H1 (cell line): Measurements from ENCODE around the gene SLC37A1. TPM values are rescaled to one million over a fixed set of nuclear protein-coding genes. Genes with fewer than 3 reads are reported as not detected.

Experiments
- CTCF ChIA-PET: fragments of 300-600 bp; sonication (Branson Sonifier 250); formaldehyde crosslinking; loops from one replicate; lab custom pipeline; 2021; ENCODE audit not compliant: partially characterized antibody; lab: Charles Lee
- POLR2A ChIA-PET: fragments of 300-600 bp; sonication (Branson Sonifier 250); formaldehyde crosslinking; loops from one replicate; lab custom pipeline; 2021; ENCODE audit warnings: inconsistent platforms; ENCODE audit not compliant: partially characterized antibody; lab: Charles Lee
- DNase-seq, 2 experiments: peaks; one replicate each; pipeline versions ENCODE4 v3.0.0 to v3.0.0-alpha.2; 2010 to 2022; ENCODE audit warnings: low spot score in 2 of 2, low read depth in 1 of 2, mixed read lengths in 1 of 2
- FAIRE-seq: peaks from 2 replicates; lab custom pipeline; 2011; peaks lifted over from hg19 to GRCh38; lab: Jason Lieb, UNC
- H2AFZ ChIP-seq: 2 replicates; pipeline ENCODE4 v1.8.1; 2012; ENCODE audit warnings: low read length, inconsistent platforms
- H2AK5ac ChIP-seq: 2 replicates; pipeline ENCODE4 v1.6.1; 2013; ENCODE audit warnings: low read depth, low read length
- H2BK120ac ChIP-seq: replicated peaks from 2 replicates; pipeline ENCODE3; 2013; ENCODE audit warnings: low read depth, low read length, inconsistent platforms
- H2BK12ac ChIP-seq: 2 replicates; pipeline ENCODE4 v1.6.1; 2013; ENCODE audit warnings: low read depth, low read length
- H2BK15ac ChIP-seq: 2 replicates; pipeline ENCODE4 v1.6.1; 2013; ENCODE audit warnings: low read length
- H2BK20ac ChIP-seq: 2 replicates; pipeline ENCODE4 v1.6.1; 2013; ENCODE audit warnings: low read length
- H2BK5ac ChIP-seq: 2 replicates; pipeline ENCODE4 v1.6.1; 2013; ENCODE audit warnings: low read depth, low read length
- H3K14ac ChIP-seq: 2 replicates; pipeline ENCODE4 v1.6.1; 2013; ENCODE audit warnings: inconsistent platforms; ENCODE audit not compliant: insufficient read length
- H3K18ac ChIP-seq: 2 replicates; pipeline ENCODE4 v1.6.1; 2013; ENCODE audit warnings: low read length; ENCODE audit errors: extremely low read depth
- H3K23ac ChIP-seq: 2 replicates; pipeline ENCODE4 v1.6.1; 2013; ENCODE audit warnings: inconsistent platforms; ENCODE audit not compliant: insufficient read length
- H3K23me2 ChIP-seq: 2 replicates; pipeline ENCODE4 v1.6.1; 2013; ENCODE audit warnings: low read depth, low read length
- H3K27ac ChIP-seq: 2 replicates; pipeline ENCODE4 v1.6.1; 2011; ENCODE audit warnings: low read depth, low read length, inconsistent platforms
- H3K27me3 ChIP-seq, 4 experiments: replicated peaks in 1 of 4; 1 replicate in 1 of 4; 2 replicates in 3 of 4; pipeline versions ENCODE4 v1.6.1 to v1.8.1; 2011 to 2013; ENCODE audit warnings: low read length in 3 of 4, mild to moderate bottlenecking in 3 of 4, inconsistent platforms in 2 of 4, mixed read lengths in 2 of 4, moderate library complexity in 1 of 4; ENCODE audit not compliant: control insufficient read depth in 3 of 4, insufficient read depth in 3 of 4; ENCODE audit errors: extremely low read depth in 1 of 4
- H3K36me3 ChIP-seq, 4 experiments: 2 replicates each; pipeline versions ENCODE4 v1.6.1 to v1.8.1; 2011 to 2013; ENCODE audit warnings: mild to moderate bottlenecking in 4 of 4, low read length in 3 of 4, moderate library complexity in 2 of 4, control low read depth in 1 of 4, inconsistent platforms in 1 of 4; ENCODE audit not compliant: insufficient read depth in 4 of 4, control insufficient read depth in 2 of 4
- H3K4ac ChIP-seq: replicated peaks from 2 replicates; pipeline ENCODE3; 2013; ENCODE audit warnings: low read length, low read depth, mixed read lengths, inconsistent platforms; ENCODE audit not compliant: insufficient read length
- H3K4me1 ChIP-seq, 4 experiments: replicated peaks in 1 of 4; 1 replicate in 1 of 4; 2 replicates in 3 of 4; pipeline versions ENCODE4 v1.6.1 to v1.8.1; 2011 to 2013; ENCODE audit warnings: low read length in 3 of 4, inconsistent platforms in 2 of 4, mixed read lengths in 1 of 4; ENCODE audit not compliant: insufficient read depth in 4 of 4, control insufficient read depth in 3 of 4
- H3K4me2 ChIP-seq, 2 experiments: 2 replicates each; pipeline versions ENCODE4 v1.6.1 to v1.8.1; 2011 to 2013; ENCODE audit warnings: low read depth in 2 of 2, low read length in 2 of 2, control low read depth in 1 of 2, inconsistent platforms in 1 of 2, mild to moderate bottlenecking in 1 of 2; ENCODE audit not compliant: insufficient read depth in 1 of 2
- H3K4me3 ChIP-seq, 4 experiments: fragments of 200-600, 300-600 bp in 1 of 4; sonication (generic), shearing (Covaris generic), sonication (Bioruptor Twin) in 1 of 4; 2 replicates each; pipeline versions ENCODE4 v1.5.1 to v1.8.1; 2011 to 2016; ENCODE audit warnings: low read length in 4 of 4, low read depth in 3 of 4, control low read depth in 2 of 4, inconsistent platforms in 2 of 4, mild to moderate bottlenecking in 2 of 4, mixed read lengths in 1 of 4, moderate library complexity in 1 of 4; ENCODE audit not compliant: insufficient read depth in 2 of 4; ENCODE audit errors: extremely low read depth in 1 of 4
- H3K56ac ChIP-seq: replicated peaks from 2 replicates; pipeline ENCODE3; 2013; ENCODE audit warnings: low read depth, mild to moderate bottlenecking, mixed read lengths, low read length, inconsistent platforms; ENCODE audit not compliant: insufficient read length
- H3K79me1 ChIP-seq: 2 replicates; pipeline ENCODE4 v1.6.1; 2013; ENCODE audit warnings: low read depth, low read length, control low read depth
- H3K79me2 ChIP-seq, 2 experiments: 2 replicates each; pipeline versions ENCODE4 v1.6.1 to v1.8.1; 2012 to 2013; ENCODE audit warnings: low read length in 2 of 2, mild to moderate bottlenecking in 2 of 2, inconsistent platforms in 1 of 2; ENCODE audit not compliant: insufficient read depth in 2 of 2, control insufficient read depth in 1 of 2
- H3K9ac ChIP-seq, 4 experiments: replicated peaks in 1 of 4; 1 replicate in 1 of 4; 2 replicates in 3 of 4; pipeline versions ENCODE4 v1.6.1 to v1.8.1; 2011 to 2013; ENCODE audit warnings: low read depth in 3 of 4, low read length in 3 of 4, control low read depth in 2 of 4, mild to moderate bottlenecking in 2 of 4, moderate library complexity in 2 of 4, inconsistent platforms in 1 of 4; ENCODE audit errors: extremely low read depth in 1 of 4
- H3K9me3 ChIP-seq, 2 experiments: 2 replicates each; pipeline versions ENCODE4 v1.6.1 to v1.8.1; 2012 to 2013; ENCODE audit warnings: mild to moderate bottlenecking in 2 of 2, moderate library complexity in 2 of 2, control low read depth in 1 of 2, inconsistent platforms in 1 of 2, low read depth in 1 of 2, low read length in 1 of 2, mixed read lengths in 1 of 2; ENCODE audit not compliant: insufficient read depth in 2 of 2
- H4K20me1 ChIP-seq, 2 experiments: replicated peaks in 1 of 2; 2 replicates each; pipeline versions ENCODE3 to v1.8.1; 2011 to 2013; ENCODE audit warnings: inconsistent platforms in 2 of 2, low read length in 2 of 2, mild to moderate bottlenecking in 1 of 2; ENCODE audit not compliant: insufficient read depth in 2 of 2, control insufficient read depth in 1 of 2
- H4K5ac ChIP-seq: 2 replicates; pipeline ENCODE4 v1.6.1; 2013; ENCODE audit warnings: low read length, low read depth, mixed read lengths, inconsistent platforms; ENCODE audit not compliant: insufficient read length
- H4K8ac ChIP-seq: 2 replicates; pipeline ENCODE4 v1.8.0; 2013; ENCODE audit warnings: mild to moderate bottlenecking, moderate library complexity, low read length, inconsistent platforms; ENCODE audit not compliant: insufficient read depth; ENCODE audit errors: extremely low read depth
- H4K91ac ChIP-seq: replicated peaks from 2 replicates; pipeline ENCODE3; 2013; ENCODE audit warnings: low read length, mixed read lengths, inconsistent platforms; ENCODE audit not compliant: insufficient read length
- E2F6 ChIP-seq: IDR thresholded peaks from 2 replicates; pipeline ENCODE4 v1.6.1; 2012; ENCODE audit warnings: inconsistent platforms
- GTF2F1 ChIP-seq: IDR thresholded peaks from 2 replicates; pipeline ENCODE4 v1.6.1; 2012; ENCODE audit warnings: low read depth, low read length, improper control_type of control experiment, borderline replicate concordance
- JUND ChIP-seq: IDR thresholded peaks from 2 replicates; pipeline ENCODE4 v1.6.1; 2011; ENCODE audit warnings: mild to moderate bottlenecking, improper control_type of control experiment, low read length
- SIRT6 ChIP-seq: IDR thresholded peaks from one replicate; pipeline ENCODE4 v1.7.1; 2012; ENCODE audit warnings: low read length, inconsistent platforms
- SP2 ChIP-seq: IDR thresholded peaks from 2 replicates; pipeline ENCODE4 v1.6.1; 2012; ENCODE audit warnings: mild to moderate bottlenecking, low read length, inconsistent platforms
- WGBS, 2 experiments: shearing (Covaris generic) in 1 of 2; methylation state at CpG; one replicate each; pipeline versions ENCODE4 v1.1.6 to v1.1.7; 2013 to 2015; ENCODE audit warnings: low lambda C conversion rate in 2 of 2, mixed read lengths in 2 of 2, inconsistent platforms in 1 of 2, low coverage in 1 of 2, missing lambda C conversion rate in 1 of 2; ENCODE audit not compliant: insufficient replicate concordance in 2 of 2, insufficient coverage in 1 of 2, insufficient read length in 1 of 2; ENCODE audit errors: extremely low coverage in 1 of 2, missing lambda C conversion rate in 1 of 2; 5-methylcytosine and 5-hydroxymethylcytosine counted together
- polyA plus RNA-seq, 7 experiments: library from polyadenylated mRNA; depleted of rRNA in 3 of 7; stranded (reverse) in 5 of 7; unstranded in 2 of 7; fragments of >200 nt in 5 of 7; fragments of 200-250 nt in 2 of 7; gene quantifications; 1 replicate in 5 of 7; 2 replicates in 1 of 7; 4 replicates in 1 of 7; pipeline versions ENCODE4 v1.2.1 to v1.2.3, GENCODE V29; 2011 to 2013; ENCODE audit warnings: missing spikeins in 2 of 7, mixed read lengths in 2 of 7
- total RNA-seq: library from RNA; stranded (reverse); fragmentation: NEBNext Ultra II Directional; extraction: Animal tissue kit (Norgen Biotek cat#: 25700); gene quantifications from 2 replicates; pipeline ENCODE4 v1.2.1, GENCODE V29; 2021

The SLC37A1 gene
- total and polyA plus RNA-seq, 2 of the 8 experiments (the other 6 are each of a cell fraction or from before 2014, with no cell fraction given), result 15.6 to 30.9 TPM

- Histone ChIP-seq H3K23me2 (no peaks in the 10 kb centered on the region), H2BK15ac (no peak overlapping the region), H3K9ac (no peak overlapping the region), H2BK12ac (no peak overlapping the region), H2BK120ac (no peak overlapping the region), H3K4me1 (peaks cover 0 to 5% (median 0%) of the 10 kb centered on the region in 4 experiments; a peak in 1 of 7 replicates), H3K27me3 (no peaks in the 10 kb centered on the region; a peak in 1 of 7 replicates), H3K23ac (no peak overlapping the region), H4K91ac (no peak overlapping the region), H3K36me3 (peaks cover 0 to 11% (median 3%) of the 10 kb centered on the region in 4 experiments; a peak in 6 of 8 replicates), H2AK5ac (no peak overlapping the region), H3K4me2 (no peak overlapping the region), H4K5ac (no peak overlapping the region), H4K20me1 (no peaks in the 10 kb centered on the region), H2BK20ac (no peak overlapping the region), H2AFZ (no peak overlapping the region), H3K4me3 (no peak overlapping the region), H2BK5ac (no peak overlapping the region), H3K14ac (no peak overlapping the region), H3K27ac (no peak overlapping the region), H3K9me3 (no peaks in the 10 kb centered on the region), H4K8ac (no peak overlapping the region), H3K79me1 (no peaks in the 10 kb centered on the region), H3K79me2 (no peaks in the 10 kb centered on the region), H3K4ac (no peak overlapping the region), H3K56ac (no peak overlapping the region), H3K18ac (no peak overlapping the region)
- ChIA-PET POLR2A (interaction anchor here (0.8 to 0.9 kb wide), 2 partner anchors 9 to 67 kb away, joined by 3 read pairs; no protein-coding TSS in a partner anchor), CTCF (interaction anchor here (1.3 kb wide), 1 partner anchor 10 kb away, joined by 3 read pairs; no protein-coding TSS in a partner anchor)
- no peak for FAIRE-seq
- WGBS, 2 experiments, result 88% methylated on average over 15 of the region's 15 CpGs; no CpG with 5 or more reads in 1 of the 2 experiments
- DNase-seq, result no peak
- TF ChIP-seq SP2, result no peak
- TF ChIP-seq E2F6, result no peak
- TF ChIP-seq GTF2F1, result no peak
- TF ChIP-seq JUND, result no peak
- no peak for TF ChIP-seq SIRT6
These were observed 45.2 kb downstream of the SLC37A1 start for GRCh38 chr21:42558846-42559245.
